HUES48 (cell line): ENCODE measurements around the gene CLDN10.

Experiments used
- H3K27ac ChIP-seq: one replicate; pipeline ENCODE4 v1.7.0; 2013; ENCODE audit warnings: low read depth, low read length, inconsistent platforms
- H3K27me3 ChIP-seq: 2 replicates; pipeline ENCODE4 v1.6.1; 2013; ENCODE audit warnings: mild to moderate bottlenecking, low read length; ENCODE audit not compliant: control insufficient read depth, insufficient read depth
- H3K36me3 ChIP-seq: 2 replicates; pipeline ENCODE4 v1.6.1; 2013; ENCODE audit warnings: low read length; ENCODE audit not compliant: control insufficient read depth, insufficient read depth
- H3K4me1 ChIP-seq: 2 replicates; pipeline ENCODE4 v1.6.1; 2013; ENCODE audit warnings: mild to moderate bottlenecking, low read length; ENCODE audit not compliant: control insufficient read depth, insufficient read depth
- H3K4me3 ChIP-seq: 2 replicates; pipeline ENCODE4 v1.5.1; 2013; ENCODE audit warnings: mild to moderate bottlenecking, low read depth, low read length
- H3K9ac ChIP-seq: 2 replicates; pipeline ENCODE4 v1.6.1; 2013; ENCODE audit warnings: mild to moderate bottlenecking, low read depth, low read length, moderate library complexity
- H3K9me3 ChIP-seq: 2 replicates; pipeline ENCODE4 v1.6.1; 2013; ENCODE audit warnings: low read length; ENCODE audit not compliant: control insufficient read depth, insufficient read depth

The CLDN10 gene

DNA sequence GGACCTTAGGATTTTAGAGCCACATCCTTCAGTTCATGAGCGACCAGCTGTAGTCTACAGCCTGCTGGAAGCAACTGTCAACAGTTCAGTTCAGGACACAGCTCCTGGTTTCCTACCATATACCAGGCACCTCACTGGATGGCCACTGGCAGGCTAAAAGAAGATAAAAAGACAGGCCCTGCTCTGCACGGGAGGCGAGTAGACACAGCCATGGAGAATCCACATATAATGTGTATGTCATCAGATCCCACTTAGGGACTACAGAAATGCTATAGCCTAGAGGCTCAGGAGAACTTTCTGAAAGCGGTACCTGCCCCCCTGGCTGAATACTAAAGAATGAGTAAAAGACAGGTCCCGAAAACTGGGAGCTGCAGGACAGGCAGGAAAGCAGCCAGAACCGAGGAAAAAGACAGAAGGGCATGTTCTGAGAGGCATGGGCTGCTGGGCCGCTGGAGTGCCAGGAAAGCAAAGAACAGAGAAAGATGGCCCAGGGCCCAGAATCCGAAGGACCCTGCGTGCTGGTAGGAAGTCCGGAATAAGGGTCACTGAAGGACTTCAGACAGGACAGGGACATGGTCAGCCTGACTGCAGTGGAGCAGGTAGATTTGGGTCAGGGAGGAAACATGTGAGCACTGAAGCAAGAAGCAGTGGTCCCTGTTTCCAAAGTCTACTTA is 68.4 kb downstream of the CLDN10 start:
- no peak overlapping the region for H3K4me3 ChIP-seq
- no peak overlapping the region for H3K27ac ChIP-seq
- peaks cover 68% of the 10 kb centered on the region for H3K36me3 ChIP-seq
- H3K9me3 ChIP-seq = no peaks in the 10 kb centered on the region
- peaks cover 4% of the 10 kb centered on the region; the same call in 1 of the 2 replicates for H3K4me1 ChIP-seq
- no peak overlapping the region for H3K9ac ChIP-seq
- no peaks in the 10 kb centered on the region for H3K27me3 ChIP-seq

- no peak overlapping the region for H3K4me3 ChIP-seq
- H3K9me3 ChIP-seq = no peaks in the 10 kb centered on the region
- peaks cover 67% of the 10 kb centered on the region for H3K36me3 ChIP-seq
- H3K9ac ChIP-seq = no peak overlapping the region
- no peak overlapping the region for H3K27ac ChIP-seq
- peaks cover 4% of the 10 kb centered on the region; the same call in 1 of the 2 replicates for H3K4me1 ChIP-seq
- H3K27me3 ChIP-seq = no peaks in the 10 kb centered on the region
Observed at GRCh38 chr13:95623141-95623540, 70.6 kb downstream of the CLDN10 start.

- Histone ChIP-seq H3K4me3 (no peak overlapping the region), H3K9me3 (no peaks in the 10 kb centered on the region), H3K27me3 (no peaks in the 10 kb centered on the region), H3K27ac (no peak overlapping the region), H3K9ac (no peak overlapping the region), H3K4me1 (peaks cover 4% of the 10 kb centered on the region; the same call in 1 of the 2 replicates), H3K36me3 (peaks cover 67% of the 10 kb centered on the region)
Observed at GRCh38 chr13:95624020-95624419, 71.5 kb downstream of the CLDN10 start.

- no peak overlapping the region for H3K9ac ChIP-seq
- no peak overlapping the region for H3K27ac ChIP-seq
- H3K4me1 ChIP-seq = peaks cover 4% of the 10 kb centered on the region; the same call in 1 of the 2 replicates
- H3K4me3 ChIP-seq = no peak overlapping the region
- no peaks in the 10 kb centered on the region for H3K27me3 ChIP-seq
- peaks cover 70% of the 10 kb centered on the region for H3K36me3 ChIP-seq
- no peaks in the 10 kb centered on the region for H3K9me3 ChIP-seq
Observed at GRCh38 chr13:95626768-95627167, 74.2 kb downstream of the CLDN10 start.

- peaks cover 4% of the 10 kb centered on the region; the same call in 1 of the 2 replicates for H3K4me1 ChIP-seq
- H3K27me3 ChIP-seq = no peaks in the 10 kb centered on the region
- H3K36me3 ChIP-seq = peaks cover 70% of the 10 kb centered on the region
- no peak overlapping the region for H3K27ac ChIP-seq
- no peak overlapping the region for H3K4me3 ChIP-seq
- H3K9me3 ChIP-seq = no peaks in the 10 kb centered on the region
- no peak overlapping the region for H3K9ac ChIP-seq
Observed at GRCh38 chr13:95627590-95627989, 75.1 kb downstream of the CLDN10 start.

DNA sequence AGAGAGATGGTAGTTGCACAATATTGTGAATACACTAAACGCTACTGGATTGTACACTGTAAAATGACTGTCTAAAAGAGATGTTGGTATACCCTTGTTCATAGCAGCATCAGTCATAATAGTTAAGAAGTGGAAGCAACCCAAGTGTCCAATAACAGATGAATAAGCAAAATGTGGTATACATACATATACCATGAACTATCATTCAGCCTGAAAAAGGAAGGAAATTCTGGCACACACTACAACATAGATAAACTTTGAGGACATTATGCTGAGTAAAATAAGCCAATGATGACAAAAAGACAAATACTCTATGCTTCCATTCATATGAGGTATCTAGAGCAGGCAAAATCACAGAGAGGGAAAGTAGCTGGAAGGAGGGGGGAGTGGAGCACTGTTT is 76.0 kb downstream of the CLDN10 start:
- no peaks in the 10 kb centered on the region for H3K9me3 ChIP-seq
- H3K4me1 ChIP-seq = peaks cover 4% of the 10 kb centered on the region; the same call in 1 of the 2 replicates
- H3K4me3 ChIP-seq = no peak overlapping the region
- H3K36me3 ChIP-seq = peaks cover 69% of the 10 kb centered on the region
- H3K27me3 ChIP-seq = no peaks in the 10 kb centered on the region
- no peak overlapping the region for H3K27ac ChIP-seq
- no peak overlapping the region for H3K9ac ChIP-seq

DNA sequence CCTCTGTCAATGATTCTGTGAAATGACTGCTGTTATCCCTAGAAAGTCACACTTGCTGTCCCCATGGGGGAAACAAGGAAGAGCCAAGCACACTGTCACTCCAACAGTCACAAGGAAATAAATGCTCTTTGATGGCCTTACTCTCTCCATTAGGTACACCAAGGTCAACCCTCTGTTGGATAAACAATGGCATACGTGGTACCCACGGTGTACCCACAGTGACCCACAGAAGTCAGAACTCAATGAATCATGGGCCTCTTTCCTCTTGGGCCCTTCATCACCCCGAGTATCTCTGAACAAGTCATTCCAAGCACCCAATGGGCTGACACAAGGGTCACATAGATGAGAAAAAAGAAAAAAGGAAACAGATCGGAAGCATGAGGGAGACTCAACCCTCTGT is 76.6 kb downstream of the CLDN10 start:
- H3K4me3 ChIP-seq = no peak overlapping the region
- H3K27me3 ChIP-seq = no peaks in the 10 kb centered on the region
- no peaks in the 10 kb centered on the region for H3K9me3 ChIP-seq
- H3K4me1 ChIP-seq = peaks cover 3% of the 10 kb centered on the region; the same call in 1 of the 2 replicates
- no peak overlapping the region for H3K9ac ChIP-seq
- H3K27ac ChIP-seq = no peak overlapping the region
- peaks cover 70% of the 10 kb centered on the region for H3K36me3 ChIP-seq
